HL-60 (cell line): Measurements from ENCODE around the gene ADAMTS14.

Experiments used
- DNase-seq, 2 experiments: peaks; one replicate each; pipeline ENCODE4 v3.0.0-alpha.2; 2010 to 2020; ENCODE audit warnings: low read depth in 1 of 2, low spot score in 1 of 2
- H3K27ac ChIP-seq: fragments of 250-450 bp; sonication (Bioruptor Pico); replicated peaks from 2 replicates; pipeline ENCODE4 v1.5.1; 2020; ENCODE audit warnings: mild to moderate bottlenecking, moderate library complexity
- H3K27me3 ChIP-seq: fragments of 250-450 bp; sonication (Bioruptor Pico); 2 replicates; pipeline ENCODE4 v1.5.1; 2021; ENCODE audit warnings: mild to moderate bottlenecking, moderate library complexity; ENCODE audit not compliant: insufficient read depth, poor library complexity, severe bottlenecking
- H3K4me3 ChIP-seq: replicated peaks from 2 replicates; pipeline ENCODE4 v1.5.1; 2011; ENCODE audit warnings: mild to moderate bottlenecking, control low read depth, low read length; ENCODE audit not compliant: insufficient read depth
- GABPA ChIP-seq: IDR thresholded peaks from 2 replicates; pipeline ENCODE4 v1.6.1; 2012; ENCODE audit warnings: low read depth
- POLR2AphosphoS5 ChIP-seq: IDR thresholded peaks from 2 replicates; pipeline ENCODE4 v1.6.1; 2012; ENCODE audit warnings: low read depth
- SPI1 ChIP-seq: IDR thresholded peaks from 2 replicates; pipeline ENCODE4 v1.6.1; 2012; ENCODE audit warnings: low read depth, mild to moderate bottlenecking, borderline replicate concordance
- TF ChIP-seq, protein P1 (sequence below): IDR thresholded peaks from one replicate; pipeline ENCODE4 v1.5.1; 2011; ENCODE audit warnings: low read length, control low read depth, inconsistent platforms; ENCODE audit not compliant: insufficient read depth
- TF ChIP-seq, protein P2 (sequence below): IDR thresholded peaks from 2 replicates; pipeline ENCODE4 v1.6.1; 2012; ENCODE audit warnings: low read depth; ENCODE audit not compliant: insufficient replicate concordance

ADAMTS14 gene

GRCh38 chr10:70776455-70777005 is 104.2 kb downstream of the ADAMTS14 start:
- Histone ChIP-seq H3K27ac (no peak overlapping the region), H3K27me3 (no peaks in the 10 kb centered on the region), H3K4me3 (no peak overlapping the region)
- TF ChIP-seq, protein P1, sequence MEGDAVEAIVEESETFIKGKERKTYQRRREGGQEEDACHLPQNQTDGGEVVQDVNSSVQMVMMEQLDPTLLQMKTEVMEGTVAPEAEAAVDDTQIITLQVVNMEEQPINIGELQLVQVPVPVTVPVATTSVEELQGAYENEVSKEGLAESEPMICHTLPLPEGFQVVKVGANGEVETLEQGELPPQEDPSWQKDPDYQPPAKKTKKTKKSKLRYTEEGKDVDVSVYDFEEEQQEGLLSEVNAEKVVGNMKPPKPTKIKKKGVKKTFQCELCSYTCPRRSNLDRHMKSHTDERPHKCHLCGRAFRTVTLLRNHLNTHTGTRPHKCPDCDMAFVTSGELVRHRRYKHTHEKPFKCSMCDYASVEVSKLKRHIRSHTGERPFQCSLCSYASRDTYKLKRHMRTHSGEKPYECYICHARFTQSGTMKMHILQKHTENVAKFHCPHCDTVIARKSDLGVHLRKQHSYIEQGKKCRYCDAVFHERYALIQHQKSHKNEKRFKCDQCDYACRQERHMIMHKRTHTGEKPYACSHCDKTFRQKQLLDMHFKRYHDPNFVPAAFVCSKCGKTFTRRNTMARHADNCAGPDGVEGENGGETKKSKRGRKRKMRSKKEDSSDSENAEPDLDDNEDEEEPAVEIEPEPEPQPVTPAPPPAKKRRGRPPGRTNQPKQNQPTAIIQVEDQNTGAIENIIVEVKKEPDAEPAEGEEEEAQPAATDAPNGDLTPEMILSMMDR = no peak
- TF ChIP-seq POLR2AphosphoS5 = no peak
- TF ChIP-seq, protein P2, sequence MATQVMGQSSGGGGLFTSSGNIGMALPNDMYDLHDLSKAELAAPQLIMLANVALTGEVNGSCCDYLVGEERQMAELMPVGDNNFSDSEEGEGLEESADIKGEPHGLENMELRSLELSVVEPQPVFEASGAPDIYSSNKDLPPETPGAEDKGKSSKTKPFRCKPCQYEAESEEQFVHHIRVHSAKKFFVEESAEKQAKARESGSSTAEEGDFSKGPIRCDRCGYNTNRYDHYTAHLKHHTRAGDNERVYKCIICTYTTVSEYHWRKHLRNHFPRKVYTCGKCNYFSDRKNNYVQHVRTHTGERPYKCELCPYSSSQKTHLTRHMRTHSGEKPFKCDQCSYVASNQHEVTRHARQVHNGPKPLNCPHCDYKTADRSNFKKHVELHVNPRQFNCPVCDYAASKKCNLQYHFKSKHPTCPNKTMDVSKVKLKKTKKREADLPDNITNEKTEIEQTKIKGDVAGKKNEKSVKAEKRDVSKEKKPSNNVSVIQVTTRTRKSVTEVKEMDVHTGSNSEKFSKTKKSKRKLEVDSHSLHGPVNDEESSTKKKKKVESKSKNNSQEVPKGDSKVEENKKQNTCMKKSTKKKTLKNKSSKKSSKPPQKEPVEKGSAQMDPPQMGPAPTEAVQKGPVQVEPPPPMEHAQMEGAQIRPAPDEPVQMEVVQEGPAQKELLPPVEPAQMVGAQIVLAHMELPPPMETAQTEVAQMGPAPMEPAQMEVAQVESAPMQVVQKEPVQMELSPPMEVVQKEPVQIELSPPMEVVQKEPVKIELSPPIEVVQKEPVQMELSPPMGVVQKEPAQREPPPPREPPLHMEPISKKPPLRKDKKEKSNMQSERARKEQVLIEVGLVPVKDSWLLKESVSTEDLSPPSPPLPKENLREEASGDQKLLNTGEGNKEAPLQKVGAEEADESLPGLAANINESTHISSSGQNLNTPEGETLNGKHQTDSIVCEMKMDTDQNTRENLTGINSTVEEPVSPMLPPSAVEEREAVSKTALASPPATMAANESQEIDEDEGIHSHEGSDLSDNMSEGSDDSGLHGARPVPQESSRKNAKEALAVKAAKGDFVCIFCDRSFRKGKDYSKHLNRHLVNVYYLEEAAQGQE = no peak
- no peak for TF ChIP-seq SPI1
- no peak for TF ChIP-seq GABPA
- no peak for DNase-seq

DNA sequence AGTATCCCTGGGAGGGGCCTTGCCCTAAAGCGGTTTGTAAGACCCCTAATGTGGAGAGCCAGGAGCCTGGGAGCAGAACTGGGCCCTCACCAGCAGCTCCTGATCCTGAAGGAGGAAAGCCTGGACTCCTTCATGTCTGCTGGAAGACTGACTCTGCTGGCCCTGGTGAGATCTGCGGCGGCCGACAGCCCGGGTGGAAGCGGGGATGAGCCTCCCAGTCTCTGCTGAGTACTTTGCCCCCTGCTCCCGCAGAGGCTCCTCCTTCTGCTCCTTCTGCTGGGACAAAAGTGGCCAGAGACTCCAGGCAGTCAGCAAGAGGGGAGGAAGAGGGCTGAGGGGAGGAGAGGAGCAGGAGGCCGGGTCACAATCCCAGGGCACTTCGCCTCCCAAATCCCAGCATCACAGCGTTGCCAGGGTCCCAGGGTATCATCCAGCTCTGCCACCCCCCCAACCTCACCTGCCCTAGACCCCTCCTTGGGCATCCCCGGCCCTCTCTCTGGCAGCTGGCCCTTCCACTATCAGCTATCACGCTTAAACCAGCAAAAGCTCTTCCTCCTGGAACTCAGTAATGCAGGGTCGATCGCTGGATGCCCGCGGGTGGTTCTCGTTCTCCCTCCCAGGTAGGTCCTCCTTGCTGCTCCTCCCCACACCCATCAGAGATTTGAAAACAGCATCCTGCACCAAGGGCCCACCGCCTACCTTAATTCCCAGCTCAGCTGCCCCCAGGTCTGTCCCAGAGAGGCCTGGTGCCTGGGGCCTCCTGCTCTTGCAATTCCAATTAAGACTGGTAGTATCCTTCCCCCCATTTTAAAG is 105.0 kb downstream of the ADAMTS14 start:
- TF ChIP-seq, protein P1 = no peak
- TF ChIP-seq GABPA (no peak), POLR2AphosphoS5 (no peak)
- TF ChIP-seq, protein P2 = no peak
- no peaks in the 10 kb centered on the region for H3K27me3 ChIP-seq
- DNase-seq = no peak
- no peak overlapping the region for H3K4me3 ChIP-seq
- no peak overlapping the region for H3K27ac ChIP-seq

DNA sequence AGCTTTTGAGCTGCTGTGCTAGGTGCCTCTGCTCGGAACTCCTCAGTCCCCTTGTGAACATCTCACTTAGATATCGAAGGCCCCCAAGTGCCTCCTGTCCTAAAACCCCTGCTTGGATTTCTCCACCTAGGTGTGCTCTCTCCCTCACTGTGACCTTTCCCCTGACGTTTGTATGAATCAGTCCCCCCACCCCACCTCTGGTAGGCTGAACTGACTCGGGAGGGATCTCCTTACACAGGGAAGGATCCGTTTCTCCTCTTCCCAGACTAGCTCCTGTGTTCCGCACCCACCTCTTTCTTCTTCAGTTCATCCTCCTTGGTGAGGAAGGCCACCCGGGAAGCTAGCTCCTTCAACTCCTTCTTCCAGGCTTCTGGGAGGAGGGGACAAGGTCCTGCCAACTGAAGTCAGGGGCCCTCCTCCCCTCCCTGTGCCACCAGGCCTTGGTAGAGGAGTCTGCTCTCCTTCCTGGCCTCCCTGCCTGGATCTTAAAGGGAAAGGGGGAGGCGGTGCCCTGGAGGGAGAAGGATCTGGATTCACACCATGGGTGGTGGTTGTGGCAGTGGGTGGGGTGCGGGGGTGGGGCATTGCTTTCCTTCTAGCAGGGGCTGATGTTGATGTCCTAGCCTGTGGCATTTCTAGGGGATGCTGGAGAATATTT is 106.1 kb downstream of the ADAMTS14 start:
- no peak overlapping the region for H3K27ac ChIP-seq
- no peak overlapping the region for H3K4me3 ChIP-seq
- no peak for DNase-seq

More for the DNA sequence above, 106.1 kb downstream of the ADAMTS14 start:
- H3K27me3 ChIP-seq = no peaks in the 10 kb centered on the region
- TF ChIP-seq, protein P1 = no peak
- TF ChIP-seq POLR2AphosphoS5 (no peak), GABPA (no peak), SPI1 (no peak)
- TF ChIP-seq, protein P2 = no peak
